Measurements from ENCODE around the gene GOLGA2.

DNA sequence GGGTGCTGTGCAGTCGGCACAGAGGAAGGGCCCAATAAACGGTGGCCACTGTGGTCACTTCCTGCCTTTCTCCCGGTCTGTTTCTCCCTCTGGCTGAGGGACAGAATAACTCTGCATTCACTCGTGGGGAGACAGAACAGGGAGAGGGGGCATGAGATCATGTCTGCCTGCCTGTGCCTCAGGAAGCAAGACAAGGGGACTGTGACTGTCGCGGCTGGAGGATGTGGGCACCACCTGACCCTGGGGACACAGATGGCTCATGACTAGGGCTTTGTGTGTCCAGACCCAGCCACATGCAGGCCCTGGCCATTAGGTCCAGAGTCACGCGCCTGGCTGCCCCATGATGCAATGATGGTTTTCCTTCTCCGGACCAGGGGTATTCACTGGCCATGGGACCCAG is 40.6 kb upstream of the GOLGA2 start:
- TF ChIP-seq, protein P1, sequence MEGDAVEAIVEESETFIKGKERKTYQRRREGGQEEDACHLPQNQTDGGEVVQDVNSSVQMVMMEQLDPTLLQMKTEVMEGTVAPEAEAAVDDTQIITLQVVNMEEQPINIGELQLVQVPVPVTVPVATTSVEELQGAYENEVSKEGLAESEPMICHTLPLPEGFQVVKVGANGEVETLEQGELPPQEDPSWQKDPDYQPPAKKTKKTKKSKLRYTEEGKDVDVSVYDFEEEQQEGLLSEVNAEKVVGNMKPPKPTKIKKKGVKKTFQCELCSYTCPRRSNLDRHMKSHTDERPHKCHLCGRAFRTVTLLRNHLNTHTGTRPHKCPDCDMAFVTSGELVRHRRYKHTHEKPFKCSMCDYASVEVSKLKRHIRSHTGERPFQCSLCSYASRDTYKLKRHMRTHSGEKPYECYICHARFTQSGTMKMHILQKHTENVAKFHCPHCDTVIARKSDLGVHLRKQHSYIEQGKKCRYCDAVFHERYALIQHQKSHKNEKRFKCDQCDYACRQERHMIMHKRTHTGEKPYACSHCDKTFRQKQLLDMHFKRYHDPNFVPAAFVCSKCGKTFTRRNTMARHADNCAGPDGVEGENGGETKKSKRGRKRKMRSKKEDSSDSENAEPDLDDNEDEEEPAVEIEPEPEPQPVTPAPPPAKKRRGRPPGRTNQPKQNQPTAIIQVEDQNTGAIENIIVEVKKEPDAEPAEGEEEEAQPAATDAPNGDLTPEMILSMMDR (IDR thresholded peaks at IDR 0.05) = no peak
- no peak for TF ChIP-seq POLR2A (IDR thresholded peaks at IDR 0.05)

Data from right lobe of liver (tissue), 4 donors.